HEK293T (cell line): ENCODE measurements around the gene DLG4.
"Not testable (repeated sequence)": the region's sequence is repeated elsewhere in the genome, so short reads cannot be mapped to it uniquely, and the experiment has no call there.

Experiments
- FOXA1 ChIP-seq: fragments of 450-650 bp; IDR thresholded peaks from 2 replicates; pipeline ENCODE4 v1.6.1; 2016; ENCODE audit warnings: mild to moderate bottlenecking
- HDGF ChIP-seq: fragments of 450-650 bp; IDR thresholded peaks from 2 replicates; pipeline ENCODE4 v1.6.1; 2017; ENCODE audit warnings: antibody characterized with exemption, borderline replicate concordance
- SP1 ChIP-seq: fragments of 450-650 bp; IDR thresholded peaks from 2 replicates; pipeline ENCODE4 v1.6.1; 2017

DNA sequence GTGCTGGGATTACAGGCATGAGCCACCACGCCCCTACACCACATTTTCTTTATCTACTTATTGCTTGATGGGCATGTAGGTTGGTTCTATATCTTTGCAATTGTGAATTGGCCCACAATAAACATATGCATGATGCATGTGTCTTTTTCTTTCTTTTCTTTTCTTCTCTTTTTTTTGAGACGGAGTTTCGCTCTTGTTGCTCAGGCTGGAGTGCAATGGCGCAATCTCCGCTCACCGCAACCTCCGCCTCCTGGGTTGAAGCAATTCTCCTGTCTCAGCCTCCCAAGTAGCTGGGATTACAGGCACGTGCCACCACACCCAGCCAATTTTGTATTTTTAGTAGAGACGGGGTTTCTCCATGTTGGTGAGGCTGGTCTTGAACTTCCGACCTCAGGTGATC lies 61.2 kb downstream of the DLG4 start:
- TF ChIP-seq FOXA1, HDGF, SP1: not testable (repeated sequence)
